HEK293 (cell line): ENCODE measurements around the gene FANCC.

Experiments used
- CTCF ChIP-seq: fragments of 450-650 bp; formaldehyde crosslinking; IDR thresholded peaks from 2 replicates; pipeline ENCODE4 v1.5.1; 2016; ENCODE audit warnings: missing biosample characterization, missing genetic modification characterization
- PRDM1 ChIP-seq: fragments of 450-650 bp; formaldehyde crosslinking; IDR thresholded peaks from 2 replicates; pipeline ENCODE4; 2016; ENCODE audit warnings: missing biosample characterization, missing genetic modification characterization
- REST ChIP-seq: fragments of 450-650 bp; formaldehyde crosslinking; IDR thresholded peaks from 2 replicates; pipeline ENCODE4 v1.5.1; 2016; ENCODE audit warnings: missing biosample characterization, missing genetic modification characterization
- SALL2 ChIP-seq: fragments of 450-650 bp; formaldehyde crosslinking; IDR thresholded peaks from 2 replicates; pipeline ENCODE4 v1.5.0; 2017; ENCODE audit warnings: missing biosample characterization, mild to moderate bottlenecking, missing genetic modification characterization, borderline replicate concordance
- ZBTB1 ChIP-seq: fragments of 450-650 bp; formaldehyde crosslinking; IDR thresholded peaks from 2 replicates; pipeline ENCODE4 v1.5.1; 2016; ENCODE audit warnings: missing biosample characterization, missing genetic modification characterization
- ZNF10 ChIP-seq: fragments of 450-650 bp; formaldehyde crosslinking; IDR thresholded peaks from 2 replicates; pipeline ENCODE4 v1.5.1; 2017; ENCODE audit warnings: missing biosample characterization, missing genetic modification characterization
- ZNF670 ChIP-seq: fragments of 450-650 bp; formaldehyde crosslinking; IDR thresholded peaks from 2 replicates; pipeline ENCODE4 v1.5.1; 2016; ENCODE audit warnings: missing biosample characterization, missing genetic modification characterization, low read depth

- TF ChIP-seq CTCF (tag by site-specific recombination) (no peak), ZNF10 (tag by site-specific recombination) (no peak), ZNF670 (tag by site-specific recombination) (no peak), PRDM1 (tag by site-specific recombination) (no peak), ZBTB1 (tag by site-specific recombination) (no peak), SALL2 (tag by site-specific recombination) (no peak), REST (tag by site-specific recombination) (no peak)
Observed at GRCh38 chr9:95273369-95274022, 44.0 kb downstream of the FANCC start.
